PC-3 (cell line): ENCODE data around the gene ZNF408. TPM values are rescaled to one million over a fixed set of nuclear protein-coding genes. Genes with fewer than 3 reads are reported as not detected.

Experiments used
- ATAC-seq: fragments of 200-7000 bp; cut with Tn5 transposase; 2 replicates; pipeline ENCODE4 v1.9.1; 2020; ENCODE audit warnings: mild to moderate bottlenecking, moderate library complexity
- BruUV-seq: library from RNA; stranded (reverse); fragments of 400-500 nt; replicated peaks from 2 replicates; lab custom pipeline; 2021; lab: Mats Ljungman, UMichigan
- CTCF ChIA-PET: fragments of 300-600 bp; sonication (Branson Sonifier 250); formaldehyde crosslinking; loops from one replicate; lab custom pipeline; 2022; ENCODE audit warnings: antibody characterized with exemption; lab: Charles Lee
- POLR2A ChIA-PET: fragments of 300-600 bp; sonication (Branson Sonifier 250); formaldehyde crosslinking; loops from one replicate; lab custom pipeline; 2022; ENCODE audit warnings: antibody characterized with exemption; ENCODE audit not compliant: unreplicated experiment; lab: Charles Lee
- DNase-seq: peaks from one replicate; pipeline ENCODE4 v3.0.0-alpha.2; 2015
- H2AFZ ChIP-seq: fragments of 300-600 bp; sonication (generic); 2 replicates; pipeline ENCODE4 v1.6.0; 2016; ENCODE audit warnings: antibody characterized with exemption, low read length
- H3F3A ChIP-seq: fragments of 300-600 bp; sonication (generic); one replicate; pipeline ENCODE4 v1.6.0; 2017; ENCODE audit warnings: antibody characterized with exemption, low read length, control low read depth, mild to moderate bottlenecking; ENCODE audit not compliant: unreplicated experiment
- H3K27ac ChIP-seq: fragments of 300-600 bp; sonication (generic); 2 replicates; pipeline ENCODE4 v1.5.1; 2016; ENCODE audit warnings: mild to moderate bottlenecking, low read length
- H3K27me3 ChIP-seq: fragments of 300-600 bp; sonication (generic); 2 replicates; pipeline ENCODE4 v1.6.1; 2016; ENCODE audit warnings: low read length, mixed read lengths
- H3K36me3 ChIP-seq: fragments of 300-600 bp; sonication (generic); 2 replicates; pipeline ENCODE4 v1.6.1; 2016; ENCODE audit warnings: low read depth, mixed run types, low read length, mixed read lengths
- H3K4me1 ChIP-seq: fragments of 300-600 bp; sonication (generic); 2 replicates; pipeline ENCODE4 v1.5.1; 2016; ENCODE audit warnings: low read length; ENCODE audit not compliant: insufficient read depth
- H3K4me2 ChIP-seq: fragments of 300-600 bp; sonication (generic); 2 replicates; pipeline ENCODE4 v1.6.0; 2016; ENCODE audit warnings: low read length
- H3K4me3 ChIP-seq: fragments of 300-600 bp; sonication (generic); 2 replicates; pipeline ENCODE4 v1.5.1; 2016; ENCODE audit warnings: mild to moderate bottlenecking, low read length, mixed read lengths
- H3K79me2 ChIP-seq: fragments of 300-600 bp; sonication (generic); 2 replicates; pipeline ENCODE4 v1.6.1; 2017; ENCODE audit warnings: low read length, mixed read lengths
- H3K9ac ChIP-seq: fragments of 300-600 bp; sonication (generic); 2 replicates; pipeline ENCODE4 v1.6.0; 2016; ENCODE audit warnings: mild to moderate bottlenecking, low read length
- H3K9me2 ChIP-seq: fragments of 300-600 bp; sonication (generic); replicated peaks from 2 replicates; pipeline ENCODE4 v1.6.1; 2016; ENCODE audit warnings: mixed run types, low read length, mixed read lengths
- H3K9me3 ChIP-seq: fragments of 300-600 bp; sonication (generic); 2 replicates; pipeline ENCODE4 v1.6.1; 2016; ENCODE audit warnings: low read length, mixed read lengths
- H4K20me1 ChIP-seq: fragments of 300-600 bp; sonication (generic); 2 replicates; pipeline ENCODE4 v1.6.1; 2016; ENCODE audit warnings: low read length, mixed read lengths
- EZH2 ChIP-seq: fragments of 300-600 bp; sonication (generic); IDR thresholded peaks from one replicate; pipeline ENCODE4 v1.6.1; 2017; ENCODE audit warnings: antibody characterized with exemption, mild to moderate bottlenecking, low read length; ENCODE audit not compliant: unreplicated experiment
- EZH2phosphoT487 ChIP-seq: fragments of 300-600 bp; sonication (generic); IDR thresholded peaks from 2 replicates; pipeline ENCODE4 v1.6.1; 2018; ENCODE audit warnings: mild to moderate bottlenecking, antibody characterized with exemption, low read length, borderline replicate concordance
- intact Hi-C: fragments of 100-400 bp; cut with micrococcal nuclease; formaldehyde crosslinking; loops from 2 replicates; pipeline ENCODE4 v1.9.0; 2023
- total RNA-seq: library from RNA; depleted of rRNA; stranded (reverse); fragments of >200 nt; gene quantifications from 2 replicates; pipeline ENCODE4 v1.2.3, GENCODE V29; 2014
- TF ChIP-seq, protein P1 (sequence below): fragments of 300-600 bp; sonication (generic); conservative IDR thresholded peaks from 2 replicates; pipeline ENCODE4 v1.5.1; 2017; ENCODE audit warnings: antibody characterized with exemption, low read depth, mild to moderate bottlenecking, low read length

The ZNF408 gene
- total RNA-seq, 1 experiment from 2014 or later = 7.1 TPM

DNA sequence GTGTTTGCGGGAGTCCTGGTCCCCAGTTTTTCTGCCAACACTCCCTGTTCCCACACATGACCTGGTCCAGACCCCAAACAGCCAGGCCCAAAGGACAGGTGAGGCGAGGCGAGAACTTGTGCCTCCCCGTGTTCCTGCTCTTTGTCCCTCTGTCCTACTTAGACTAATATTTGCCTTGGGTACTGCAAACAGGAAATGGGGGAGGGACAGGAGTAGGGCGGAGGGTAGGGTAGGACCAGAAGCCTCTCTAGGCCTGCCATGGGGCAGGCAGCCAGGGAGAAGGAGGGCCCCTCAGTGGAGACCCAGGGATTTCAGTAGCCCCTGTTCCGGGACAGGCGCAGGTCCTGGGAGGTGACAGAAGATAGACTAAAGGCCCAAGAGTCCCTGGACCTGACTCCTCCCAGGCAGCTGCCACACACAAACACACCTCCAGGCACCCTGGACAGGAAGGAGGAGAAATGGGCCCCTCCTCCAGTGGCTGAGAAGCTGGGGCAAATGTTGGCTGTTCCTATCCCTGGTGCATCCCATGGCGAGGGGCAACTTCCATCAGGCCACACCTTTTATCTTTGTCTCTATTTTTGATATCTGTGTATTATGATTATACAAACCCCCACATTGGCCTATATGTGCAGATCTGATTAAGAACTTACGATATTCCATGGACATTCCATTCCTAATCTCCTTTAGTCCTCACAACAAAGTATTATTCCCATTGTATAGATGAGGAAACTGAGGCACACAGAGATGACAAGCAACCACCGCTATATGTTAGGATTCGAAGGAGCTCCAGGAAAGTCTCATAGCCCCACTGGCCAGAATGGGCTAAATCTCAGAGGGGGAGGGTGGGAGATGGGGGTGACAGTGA is 17.6 kb downstream of the ZNF408 start:
- Histone ChIP-seq H3K4me2 (peak overlapping the region; percentile 47), H2AFZ (peak overlapping the region; percentile 63; the same call in 1 of the 2 replicates), H3K79me2 (no peaks in the 10 kb centered on the region), H3K27me3 (no peaks in the 10 kb centered on the region), H3K4me1 (peaks cover 23% of the 10 kb centered on the region), H3K9me3 (no peaks in the 10 kb centered on the region), H3K36me3 (no peaks in the 10 kb centered on the region), H3K27ac (peak overlapping the region; percentile 8), H3F3A (no peaks in the 10 kb centered on the region), H3K9ac (no peak overlapping the region), H3K9me2 (no peaks in the 10 kb centered on the region), H4K20me1 (no peaks in the 10 kb centered on the region), H3K4me3 (no peak overlapping the region)
- peak; percentile 61 for DNase-seq
- peak; percentile 89 for ATAC-seq
- TF ChIP-seq, protein P1, sequence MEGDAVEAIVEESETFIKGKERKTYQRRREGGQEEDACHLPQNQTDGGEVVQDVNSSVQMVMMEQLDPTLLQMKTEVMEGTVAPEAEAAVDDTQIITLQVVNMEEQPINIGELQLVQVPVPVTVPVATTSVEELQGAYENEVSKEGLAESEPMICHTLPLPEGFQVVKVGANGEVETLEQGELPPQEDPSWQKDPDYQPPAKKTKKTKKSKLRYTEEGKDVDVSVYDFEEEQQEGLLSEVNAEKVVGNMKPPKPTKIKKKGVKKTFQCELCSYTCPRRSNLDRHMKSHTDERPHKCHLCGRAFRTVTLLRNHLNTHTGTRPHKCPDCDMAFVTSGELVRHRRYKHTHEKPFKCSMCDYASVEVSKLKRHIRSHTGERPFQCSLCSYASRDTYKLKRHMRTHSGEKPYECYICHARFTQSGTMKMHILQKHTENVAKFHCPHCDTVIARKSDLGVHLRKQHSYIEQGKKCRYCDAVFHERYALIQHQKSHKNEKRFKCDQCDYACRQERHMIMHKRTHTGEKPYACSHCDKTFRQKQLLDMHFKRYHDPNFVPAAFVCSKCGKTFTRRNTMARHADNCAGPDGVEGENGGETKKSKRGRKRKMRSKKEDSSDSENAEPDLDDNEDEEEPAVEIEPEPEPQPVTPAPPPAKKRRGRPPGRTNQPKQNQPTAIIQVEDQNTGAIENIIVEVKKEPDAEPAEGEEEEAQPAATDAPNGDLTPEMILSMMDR = no peak
- TF ChIP-seq EZH2 = no peak
- no peak for TF ChIP-seq EZH2phosphoT487
- intact Hi-C loops = no loop called here
- BruUV-seq = no TSS peak
- CTCF ChIA-PET = no interaction called here
- POLR2A ChIA-PET = no interaction called here

DNA sequence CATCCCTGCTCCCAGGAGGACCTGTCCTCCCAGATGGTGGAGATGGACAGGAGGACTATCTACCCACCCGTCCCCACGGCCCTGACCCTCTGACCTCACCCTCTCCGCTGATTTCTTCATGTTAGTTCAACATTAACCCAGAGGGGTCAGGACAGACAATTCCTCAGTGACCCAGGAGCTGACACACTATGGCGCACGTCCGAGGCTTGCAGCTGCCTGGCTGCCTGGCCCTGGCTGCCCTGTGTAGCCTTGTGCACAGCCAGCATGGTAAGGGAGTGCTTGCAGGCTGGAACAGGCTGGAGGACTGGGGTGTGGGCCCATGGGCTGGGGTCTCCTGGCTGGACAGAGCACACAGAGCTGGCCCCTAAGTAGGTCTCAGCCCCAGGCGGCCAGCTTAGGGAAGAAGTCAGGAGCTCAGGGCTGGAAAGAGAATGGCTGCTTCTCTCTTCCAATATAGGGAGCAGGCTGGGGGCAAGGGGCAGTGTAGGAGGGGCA is 18.3 kb downstream of the ZNF408 start, which contains the start of gene F2:
Gene F2, plus strand, starts transcription at position 166 of the 495 bp plus-strand sequence. Its CDS starts 23 bp downstream, at position 189.
- no peaks in the 10 kb centered on the region for H3K27me3 ChIP-seq
- no peaks in the 10 kb centered on the region for H4K20me1 ChIP-seq
- H3K9me3 ChIP-seq = no peaks in the 10 kb centered on the region
- no peak for DNase-seq
- H3F3A ChIP-seq = no peaks in the 10 kb centered on the region
- H3K4me1 ChIP-seq = peaks cover 21% of the 10 kb centered on the region
- TF ChIP-seq EZH2phosphoT487 (no peak), EZH2 (no peak)
- TF ChIP-seq, protein P1 = no peak
- H3K4me3 ChIP-seq = no peak within 1 kb of the TSS
- no TSS peak for BruUV-seq
- ChIA-PET CTCF (no interaction called here), POLR2A (no interaction called here)
- H3K36me3 ChIP-seq = no peaks in the 10 kb centered on the region
- intact Hi-C loops = no loop called here
- no peaks in the 10 kb centered on the region for H3K79me2 ChIP-seq
- H3K9me2 ChIP-seq = no peaks in the 10 kb centered on the region
- H2AFZ ChIP-seq = peak within 1 kb of the TSS; percentile 63; the same call in 1 of the 2 replicates
- peak within 1 kb of the TSS; percentile 47 for H3K4me2 ChIP-seq
- H3K27ac ChIP-seq = peak within 1 kb of the TSS; percentile 8
- ATAC-seq = no peak
- no peak within 1 kb of the TSS for H3K9ac ChIP-seq
